ENCODE data around the gene AKR1C8. TPM values are rescaled to one million over a fixed set of nuclear protein-coding genes. Genes with fewer than 3 reads are reported as not detected.
A peak's percentile ranks its signal among the peaks of the same experiment; 100 is the strongest.
"Not testable (repeated sequence)": the region's sequence is repeated elsewhere in the genome, so short reads cannot be mapped to it uniquely, and the experiment has no call there.

The AKR1C8 gene
- total RNA-seq = not detected

- Histone ChIP-seq H3K4me3 (no peak within 1 kb of the TSS), H3K27me3 (no peaks in the 10 kb centered on the region), H3K4me1 (no peaks in the 10 kb centered on the region), H3K36me3 (no peaks in the 10 kb centered on the region), H3K9me3 (no peaks in the 10 kb centered on the region), H3K27ac (no peak within 1 kb of the TSS)
- no peak for TF ChIP-seq POLR2A (IDR thresholded peaks at IDR 0.05)
- intact Hi-C loops (cut with DNase I) = no loop called here
- no peak for DNase-seq (ENCODE audit: extremely low spot score in 2 of 2)
Observed at GRCh38 chr10:5184987-5185775, at the start of gene AKR1C8. AKR1C8 (minus strand) TSS chr10:5185150; CDS start chr10:5185104, 46 bp downstream.

- H3K27ac ChIP-seq = no peak overlapping the region
- no peak for DNase-seq (ENCODE audit: extremely low spot score in 2 of 2)
- H3K36me3 ChIP-seq = no peaks in the 10 kb centered on the region
- no peak for TF ChIP-seq POLR2A (IDR thresholded peaks at IDR 0.05)
- peak in 1 of 2 donors; percentile 55 for TF ChIP-seq POLR2AphosphoS5 (IDR thresholded peaks at IDR 0.05; ENCODE audit: insufficient read depth in 1 of 2, low read depth in 1 of 2)
- TF ChIP-seq, protein P1, sequence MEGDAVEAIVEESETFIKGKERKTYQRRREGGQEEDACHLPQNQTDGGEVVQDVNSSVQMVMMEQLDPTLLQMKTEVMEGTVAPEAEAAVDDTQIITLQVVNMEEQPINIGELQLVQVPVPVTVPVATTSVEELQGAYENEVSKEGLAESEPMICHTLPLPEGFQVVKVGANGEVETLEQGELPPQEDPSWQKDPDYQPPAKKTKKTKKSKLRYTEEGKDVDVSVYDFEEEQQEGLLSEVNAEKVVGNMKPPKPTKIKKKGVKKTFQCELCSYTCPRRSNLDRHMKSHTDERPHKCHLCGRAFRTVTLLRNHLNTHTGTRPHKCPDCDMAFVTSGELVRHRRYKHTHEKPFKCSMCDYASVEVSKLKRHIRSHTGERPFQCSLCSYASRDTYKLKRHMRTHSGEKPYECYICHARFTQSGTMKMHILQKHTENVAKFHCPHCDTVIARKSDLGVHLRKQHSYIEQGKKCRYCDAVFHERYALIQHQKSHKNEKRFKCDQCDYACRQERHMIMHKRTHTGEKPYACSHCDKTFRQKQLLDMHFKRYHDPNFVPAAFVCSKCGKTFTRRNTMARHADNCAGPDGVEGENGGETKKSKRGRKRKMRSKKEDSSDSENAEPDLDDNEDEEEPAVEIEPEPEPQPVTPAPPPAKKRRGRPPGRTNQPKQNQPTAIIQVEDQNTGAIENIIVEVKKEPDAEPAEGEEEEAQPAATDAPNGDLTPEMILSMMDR (IDR thresholded peaks at IDR 0.05) = no peak
- no peaks in the 10 kb centered on the region for H3K27me3 ChIP-seq
- H3K4me3 ChIP-seq = no peak overlapping the region
- intact Hi-C loops (cut with DNase I) = no loop called here
- no peaks in the 10 kb centered on the region for H3K9me3 ChIP-seq
- no peaks in the 10 kb centered on the region for H3K4me1 ChIP-seq
Observed at GRCh38 chr10:5234106-5234860, 49.3 kb upstream of the AKR1C8 start.

- intact Hi-C loops (cut with DNase I) = no loop called here
- no peak for TF ChIP-seq POLR2AphosphoS5 (IDR thresholded peaks at IDR 0.05; ENCODE audit: insufficient read depth in 1 of 2, low read depth in 1 of 2)
- TF ChIP-seq, protein P1 (IDR thresholded peaks at IDR 0.05) = no peak
- TF ChIP-seq POLR2A (IDR thresholded peaks at IDR 0.05) = no peak
- no peaks in the 10 kb centered on the region for H3K27me3 ChIP-seq
- H3K36me3 ChIP-seq = no peaks in the 10 kb centered on the region
- H3K4me1 ChIP-seq = no peaks in the 10 kb centered on the region
- no peak overlapping the region for H3K27ac ChIP-seq
- no peak overlapping the region for H3K4me3 ChIP-seq
- H3K9me3 ChIP-seq = no peaks in the 10 kb centered on the region
- DNase-seq (ENCODE audit: extremely low spot score in 2 of 2) = no peak
Observed at GRCh38 chr10:5233324-5233723, 48.4 kb upstream of the AKR1C8 start.

DNA sequence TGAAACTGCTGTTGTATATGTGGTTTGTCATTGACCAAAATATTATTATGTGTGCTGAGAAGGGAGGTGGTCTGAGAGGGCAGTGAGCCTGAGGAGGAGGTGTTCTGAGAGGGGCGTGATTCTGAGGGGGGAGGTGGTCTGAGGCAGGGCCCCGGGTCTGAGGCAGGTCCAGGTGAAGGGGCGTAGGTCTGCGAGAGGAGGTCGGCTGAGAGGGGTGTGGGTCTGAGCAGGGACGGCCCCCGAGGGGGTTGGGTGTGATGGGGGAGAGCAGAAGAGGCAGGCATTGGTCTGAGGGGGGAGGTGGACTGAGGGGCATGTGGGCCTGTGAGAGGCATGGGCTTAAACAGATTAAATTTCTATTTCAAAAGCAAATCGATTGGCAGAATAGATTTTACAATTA lies 44.1 kb upstream of the AKR1C8 start:
- no peaks in the 10 kb centered on the region for H3K9me3 ChIP-seq
- TF ChIP-seq POLR2A (IDR thresholded peaks at IDR 0.05) (no peak), POLR2AphosphoS5 (IDR thresholded peaks at IDR 0.05; ENCODE audit: insufficient read depth in 1 of 2, low read depth in 1 of 2) (no peak)
- TF ChIP-seq, protein P1 (IDR thresholded peaks at IDR 0.05) = no peak
- no peak overlapping the region for H3K27ac ChIP-seq
- intact Hi-C loops (cut with DNase I) = no loop called here
- no peak for DNase-seq (ENCODE audit: extremely low spot score in 2 of 2)
- no peaks in the 10 kb centered on the region for H3K4me1 ChIP-seq
- H3K4me3 ChIP-seq = no peak overlapping the region
- no peaks in the 10 kb centered on the region for H3K36me3 ChIP-seq
- no peaks in the 10 kb centered on the region for H3K27me3 ChIP-seq

GRCh38 chr10:5222942-5223341 lies 38.0 kb upstream of the AKR1C8 start:
- H3K27me3 ChIP-seq; intact Hi-C loops (cut with DNase I); H3K4me1 ChIP-seq; H3K27ac ChIP-seq; H3K4me3 ChIP-seq; DNase-seq (ENCODE audit: extremely low spot score in 2 of 2); H3K36me3 ChIP-seq; H3K9me3 ChIP-seq: not testable (repeated sequence)

DNA sequence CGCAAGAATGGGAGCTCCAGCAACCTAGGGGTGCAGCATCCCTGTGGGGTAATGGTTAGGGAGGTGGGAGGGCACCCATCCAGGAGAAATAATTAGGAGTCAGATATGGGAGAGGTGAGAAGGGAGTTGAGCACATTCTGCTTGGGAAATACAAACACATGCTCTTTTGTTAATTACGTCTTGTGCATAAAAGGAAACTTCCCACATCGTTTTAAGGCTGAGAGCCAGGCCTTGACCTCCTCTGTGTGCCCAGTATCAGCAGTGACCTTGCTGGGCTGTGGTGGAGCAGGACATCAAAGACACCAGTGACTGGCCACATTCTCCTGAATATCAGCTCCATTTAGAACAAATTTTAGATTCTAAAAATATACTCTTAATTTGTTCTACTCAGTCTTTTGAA lies 34.3 kb upstream of the AKR1C8 start:
- Histone ChIP-seq H3K9me3 (no peaks in the 10 kb centered on the region), H3K36me3 (no peaks in the 10 kb centered on the region), H3K27me3 (no peaks in the 10 kb centered on the region), H3K27ac (no peak overlapping the region), H3K4me3 (no peak overlapping the region), H3K4me1 (no peaks in the 10 kb centered on the region)
- DNase-seq (ENCODE audit: extremely low spot score in 2 of 2) = no peak
- intact Hi-C loops (cut with DNase I) = no loop called here
- TF ChIP-seq POLR2A (IDR thresholded peaks at IDR 0.05) = no peak
- TF ChIP-seq, protein P1 (IDR thresholded peaks at IDR 0.05) = no peak
- no peak for TF ChIP-seq POLR2AphosphoS5 (IDR thresholded peaks at IDR 0.05; ENCODE audit: insufficient read depth in 1 of 2, low read depth in 1 of 2)
